GM21390 (cell line): Measurements from ENCODE around the gene IL36G.

Experiments
- ATAC-seq: cut with Tn5 transposase; IDR thresholded peaks from one replicate; pipeline ENCODE4 v1.9.1; 2021; ENCODE audit not compliant: unreplicated experiment

Gene IL36G

DNA sequence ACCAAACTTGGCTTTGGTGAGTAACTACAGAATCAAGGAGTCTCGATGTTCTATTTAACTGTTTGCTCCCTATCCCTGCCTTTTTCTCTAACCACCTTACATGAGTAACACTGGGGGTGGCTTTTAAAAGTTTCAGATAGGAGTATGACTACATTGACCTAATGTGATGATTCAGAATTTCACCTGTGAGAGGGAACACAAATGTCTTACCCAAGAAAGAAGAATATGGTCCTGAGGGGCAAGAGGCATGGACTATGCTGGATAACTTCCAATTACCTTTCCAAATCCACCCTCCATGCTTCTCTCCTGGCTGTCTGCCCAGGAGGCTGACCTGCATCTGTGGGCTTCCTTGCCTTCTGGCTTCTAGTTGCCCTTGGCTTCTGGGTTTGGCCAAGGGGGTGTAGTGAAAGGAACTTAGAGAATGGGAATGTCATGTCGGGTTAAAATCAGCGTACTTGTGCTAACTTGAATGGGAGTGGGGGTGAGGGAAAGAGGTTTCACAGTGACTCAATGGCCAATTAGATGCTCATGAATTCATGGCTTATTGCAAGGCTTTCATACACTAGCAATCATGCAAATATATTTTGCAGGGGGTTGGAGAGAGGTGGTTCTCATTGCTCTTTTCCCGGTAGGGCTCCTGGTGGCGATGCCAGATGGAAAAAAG is 5.3 kb upstream of the IL36G start:
- no peak for ATAC-seq

- ATAC-seq: no peak
Measured at GRCh38 chr2:112973156-112973555, 4.7 kb upstream of the IL36G start.

DNA sequence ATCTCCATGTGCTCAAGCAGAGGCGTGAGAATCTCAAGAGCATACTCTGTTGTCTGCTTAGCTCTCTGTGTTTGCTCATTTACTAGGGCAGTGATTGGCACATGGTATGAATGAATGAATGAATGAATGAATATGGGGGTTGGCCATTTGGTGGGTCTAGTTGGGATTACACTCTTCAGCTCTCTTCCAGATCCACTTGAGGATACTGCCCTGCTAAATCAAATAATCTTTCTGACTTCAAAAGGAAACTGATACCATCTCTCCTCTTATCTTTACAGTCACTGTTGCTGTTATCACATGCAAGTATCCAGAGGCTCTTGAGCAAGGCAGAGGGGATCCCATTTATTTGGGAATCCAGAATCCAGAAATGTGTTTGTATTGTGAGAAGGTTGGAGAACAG is 1.9 kb downstream of the IL36G start:
- ATAC-seq: no peak

- no peak for ATAC-seq
Measured at GRCh38 chr2:112980537-112980936, 2.7 kb downstream of the IL36G start.

DNA sequence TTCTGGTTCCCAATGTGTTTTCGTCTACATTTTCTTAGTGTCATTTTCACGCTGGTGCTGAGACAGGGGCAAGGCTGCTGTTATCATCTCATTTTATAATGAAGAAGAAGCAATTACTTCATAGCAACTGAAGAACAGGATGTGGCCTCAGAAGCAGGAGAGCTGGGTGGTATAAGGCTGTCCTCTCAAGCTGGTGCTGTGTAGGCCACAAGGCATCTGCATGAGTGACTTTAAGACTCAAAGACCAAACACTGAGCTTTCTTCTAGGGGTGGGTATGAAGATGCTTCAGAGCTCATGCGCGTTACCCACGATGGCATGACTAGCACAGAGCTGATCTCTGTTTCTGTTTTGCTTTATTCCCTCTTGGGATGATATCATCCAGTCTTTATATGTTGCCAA is 7.3 kb downstream of the IL36G start:
- ATAC-seq: no peak

- ATAC-seq: no peak
Measured at GRCh38 chr2:112989611-112990010, 11.8 kb downstream of the IL36G start.

- no peak for ATAC-seq
Measured at GRCh38 chr2:112993831-112994230, 16.0 kb downstream of the IL36G start.

DNA sequence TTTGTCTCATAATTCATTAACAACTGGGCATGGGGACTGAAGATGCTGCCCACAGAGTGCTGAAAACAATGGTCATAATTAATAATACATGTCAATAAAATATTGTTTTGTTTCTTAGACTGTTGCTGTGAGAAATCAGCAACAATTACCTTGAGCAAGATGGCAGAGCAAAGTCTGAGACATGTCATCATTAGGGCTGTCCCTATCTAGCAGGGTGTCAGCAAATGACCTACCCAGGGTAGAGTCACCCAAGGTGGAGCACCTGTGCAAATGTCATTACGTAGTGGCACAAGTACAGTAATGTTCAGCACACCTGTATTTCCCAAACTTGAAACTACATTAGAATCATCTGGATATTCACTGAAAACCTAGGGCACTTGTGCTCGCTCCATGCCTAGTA is 16.8 kb downstream of the IL36G start:
- ATAC-seq: no peak

DNA sequence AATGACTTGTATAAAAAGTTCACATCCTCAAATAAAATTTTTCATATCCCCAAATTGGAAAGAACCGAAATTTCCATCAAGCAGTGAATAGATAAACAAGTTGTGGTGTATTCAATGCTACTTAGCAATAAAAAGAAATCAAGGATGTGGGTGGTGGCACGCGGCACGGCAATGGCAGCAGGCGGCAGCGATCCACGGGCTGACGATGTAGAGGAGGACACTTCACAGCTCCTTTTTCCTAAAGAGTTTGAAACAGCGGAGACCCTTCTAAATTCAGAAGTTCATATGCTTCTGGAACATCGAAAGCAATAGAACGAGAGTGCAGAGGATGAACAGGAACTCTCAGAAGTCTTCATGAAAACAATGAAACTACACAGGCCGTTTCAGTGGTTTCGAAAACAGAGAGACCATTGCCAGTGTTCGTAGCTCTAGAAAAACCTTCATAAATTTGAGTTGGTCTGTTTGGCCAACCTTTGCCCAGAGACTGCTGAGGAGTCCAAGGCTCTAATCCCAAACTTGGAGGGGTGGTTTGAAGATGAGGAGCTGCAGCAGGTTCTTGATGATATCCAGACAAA is 17.6 kb downstream of the IL36G start:
- no peak for ATAC-seq

- no peak for ATAC-seq
Measured at GRCh38 chr2:112996635-112997034, 18.8 kb downstream of the IL36G start.

DNA sequence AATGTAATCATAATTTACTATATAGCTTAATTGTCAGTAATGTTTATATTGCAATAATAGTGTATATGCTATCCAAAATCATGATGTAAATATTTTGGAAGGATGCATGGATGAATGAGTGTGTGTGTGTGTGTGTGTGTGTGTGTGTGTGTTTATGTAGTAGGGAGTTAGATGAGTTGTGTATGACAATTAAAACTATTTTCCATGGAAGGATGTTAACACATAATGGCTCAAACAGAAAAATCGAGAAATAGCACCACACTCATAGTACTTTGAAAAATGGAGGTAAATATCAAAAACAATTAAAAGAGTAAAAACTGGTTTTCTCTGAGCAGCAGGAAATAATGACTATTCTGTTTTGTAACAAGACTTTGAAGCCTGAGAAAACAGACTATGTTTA is 19.3 kb downstream of the IL36G start:
- ATAC-seq: no peak

- no peak for ATAC-seq
Measured at GRCh38 chr2:113000436-113000835, 22.6 kb downstream of the IL36G start.

DNA sequence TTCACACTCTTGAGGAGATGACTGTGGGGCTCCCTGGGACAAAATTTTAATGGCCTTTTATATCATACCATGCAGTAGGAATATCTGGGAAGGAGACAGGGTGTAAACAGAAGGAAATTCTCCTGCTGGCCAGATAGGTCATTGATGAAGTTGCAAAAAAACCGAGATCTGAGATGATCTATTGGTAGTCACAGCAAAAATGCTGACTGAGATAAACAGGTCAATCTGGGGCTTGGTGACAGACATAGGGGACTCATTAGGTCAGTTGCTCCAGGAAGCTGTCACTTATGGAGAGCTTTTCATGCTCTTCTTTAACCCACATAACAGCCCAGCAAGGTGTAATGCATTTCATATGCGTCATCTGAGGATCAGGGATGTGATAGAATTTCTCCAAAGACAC is 24.9 kb downstream of the IL36G start:
- no peak for ATAC-seq

- ATAC-seq: no peak
Measured at GRCh38 chr2:113005030-113005509, 27.3 kb downstream of the IL36G start, which contains the start of gene IL36A. Gene IL36A (plus strand): TSS chr2:113005459. CDS start chr2:113005872, 413 bp downstream.

DNA sequence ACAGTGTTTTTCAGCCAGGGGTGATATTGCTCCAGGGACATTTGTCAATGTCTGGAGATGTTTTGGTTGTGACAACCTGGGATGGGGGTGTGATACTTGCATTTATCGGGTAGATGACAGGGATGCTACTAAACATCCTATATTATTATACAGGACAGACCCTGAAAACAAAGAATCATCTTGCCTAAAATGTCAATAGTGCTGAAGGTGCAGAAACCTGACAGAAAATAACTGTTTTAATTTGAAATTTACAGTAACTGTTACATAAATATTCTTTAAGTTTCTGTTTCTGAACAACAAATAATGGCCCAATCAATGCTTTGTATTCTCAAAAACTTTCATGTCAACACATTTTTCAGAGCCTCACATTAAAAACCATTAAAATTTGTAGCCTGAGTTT is 29.4 kb downstream of the IL36G start:
- no peak for ATAC-seq

GRCh38 chr2:113009622-113010021 is 31.8 kb downstream of the IL36G start:
- ATAC-seq: no peak

DNA sequence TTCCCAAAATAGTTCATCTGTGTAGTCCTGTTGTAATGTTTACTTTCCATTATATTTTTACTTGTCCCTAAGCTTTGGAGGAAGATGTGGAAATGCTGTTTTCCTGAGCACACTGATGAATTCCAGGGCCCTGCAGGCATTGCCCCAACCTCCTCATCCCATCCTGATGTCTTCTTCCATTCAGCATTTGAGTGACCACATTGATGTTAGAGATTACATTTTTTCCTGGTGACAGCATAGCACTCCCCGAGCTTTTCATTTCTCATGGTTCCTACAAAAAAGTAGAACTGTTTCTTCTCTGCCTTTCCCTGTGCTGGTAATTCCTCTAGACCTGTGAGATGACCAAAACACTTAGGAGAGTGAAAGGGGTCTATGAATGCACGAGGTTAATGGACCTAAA is 32.3 kb downstream of the IL36G start:
- no peak for ATAC-seq

GRCh38 chr2:113011108-113011507 is 33.3 kb downstream of the IL36G start:
- no peak for ATAC-seq

DNA sequence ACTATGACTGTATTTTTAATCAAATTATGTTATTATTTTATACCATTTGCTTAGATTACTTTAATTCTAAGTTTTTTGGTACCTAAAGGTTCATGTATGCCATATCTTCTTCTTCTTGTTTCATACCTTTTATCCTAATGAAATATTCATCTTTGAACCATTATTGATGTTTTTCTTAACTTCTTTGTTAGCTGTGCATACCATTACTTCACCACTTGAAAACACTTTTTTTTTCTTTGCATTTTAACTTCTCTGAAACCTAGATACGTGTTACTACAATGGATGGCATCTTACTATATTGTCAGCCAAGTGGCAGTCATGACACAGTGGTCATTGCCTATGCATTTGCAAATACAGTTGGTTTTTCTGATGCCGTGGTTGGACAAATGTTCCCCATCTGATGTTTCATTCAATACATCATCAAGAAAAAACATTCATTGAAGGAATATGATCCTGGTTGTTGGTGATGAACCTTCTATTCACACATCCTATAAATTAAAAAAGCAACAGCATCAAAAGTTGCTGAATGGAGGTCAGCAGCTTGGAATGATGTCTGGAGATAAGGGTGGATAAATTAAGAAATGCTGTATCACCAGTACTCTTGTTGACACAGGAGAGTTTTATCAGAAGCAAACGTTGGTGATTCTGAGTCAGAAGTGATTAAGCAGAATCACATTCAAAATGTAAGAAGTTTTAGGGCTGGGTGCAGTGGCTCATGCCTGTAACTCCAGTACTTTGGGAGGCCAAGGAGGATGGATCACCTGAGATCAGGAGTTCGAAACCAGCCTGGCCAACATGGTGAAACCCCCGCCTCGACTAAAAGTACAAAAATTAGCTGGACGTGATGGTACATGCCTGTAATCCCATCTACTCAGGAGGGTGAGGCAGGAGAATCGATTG is 34.9 kb downstream of the IL36G start:
- no peak for ATAC-seq

DNA sequence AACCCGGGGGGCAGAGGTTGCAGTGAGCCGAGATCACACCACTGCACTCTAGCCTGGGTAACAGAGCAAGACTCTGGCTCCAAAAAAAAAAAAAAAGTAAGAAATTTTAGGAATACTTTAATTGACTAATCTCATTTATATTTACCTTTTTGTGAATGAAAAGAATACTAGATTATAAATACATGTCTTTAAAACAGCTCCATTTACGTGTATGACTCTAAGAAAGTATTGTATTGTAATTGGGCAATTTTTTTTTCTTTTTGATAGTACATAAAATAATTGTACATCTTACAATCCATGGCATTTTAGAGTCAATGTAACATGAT is 35.5 kb downstream of the IL36G start:
- ATAC-seq: no peak

- ATAC-seq: no peak
Measured at GRCh38 chr2:113014067-113014466, 36.3 kb downstream of the IL36G start.

DNA sequence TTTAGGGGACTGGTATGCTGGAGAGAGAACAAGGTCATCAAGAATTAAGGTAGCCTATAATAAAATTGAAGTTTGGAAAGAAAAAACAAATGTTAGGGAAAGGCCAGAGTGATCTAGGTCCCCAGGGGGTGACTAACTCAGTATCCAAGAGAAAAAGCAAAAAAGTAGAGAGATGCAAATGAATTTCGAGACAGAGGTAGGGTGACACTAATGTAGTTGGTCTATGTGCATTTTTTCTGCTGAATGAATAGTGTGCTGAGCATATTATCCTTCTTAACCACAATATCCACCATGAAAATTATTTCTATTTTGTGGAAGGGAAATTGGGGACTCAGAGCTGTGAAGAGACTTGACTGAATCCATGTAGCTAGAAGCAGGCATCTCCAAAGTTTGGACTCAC is 37.2 kb downstream of the IL36G start:
- ATAC-seq: no peak
